ENCODE results near the gene KIF5C.
"Not testable (repeated sequence)": the region's sequence is repeated elsewhere in the genome, so short reads cannot be mapped to it uniquely, and the experiment has no call there.

The KIF5C gene

DNA sequence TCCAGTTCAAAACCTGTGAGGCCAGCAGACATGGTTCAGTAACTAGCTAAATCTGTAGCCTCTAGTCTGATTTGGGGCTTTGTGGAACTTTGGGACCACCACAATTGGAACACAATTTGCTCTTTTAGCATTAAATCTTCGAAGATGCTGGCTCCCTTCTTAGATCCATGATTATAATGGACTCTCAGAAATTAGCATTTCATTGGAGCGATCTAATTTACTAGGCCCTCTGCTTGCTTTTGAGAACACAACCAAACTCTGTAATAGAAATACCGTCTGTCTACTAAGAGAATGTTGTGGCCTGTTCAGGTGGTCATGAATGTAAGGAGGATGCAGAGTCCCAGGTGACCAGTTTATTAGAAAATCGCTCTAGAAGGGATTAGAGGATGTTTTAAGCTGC, 93.3 kb downstream of the KIF5C start:
- FAIRE-seq: no peak

DNA sequence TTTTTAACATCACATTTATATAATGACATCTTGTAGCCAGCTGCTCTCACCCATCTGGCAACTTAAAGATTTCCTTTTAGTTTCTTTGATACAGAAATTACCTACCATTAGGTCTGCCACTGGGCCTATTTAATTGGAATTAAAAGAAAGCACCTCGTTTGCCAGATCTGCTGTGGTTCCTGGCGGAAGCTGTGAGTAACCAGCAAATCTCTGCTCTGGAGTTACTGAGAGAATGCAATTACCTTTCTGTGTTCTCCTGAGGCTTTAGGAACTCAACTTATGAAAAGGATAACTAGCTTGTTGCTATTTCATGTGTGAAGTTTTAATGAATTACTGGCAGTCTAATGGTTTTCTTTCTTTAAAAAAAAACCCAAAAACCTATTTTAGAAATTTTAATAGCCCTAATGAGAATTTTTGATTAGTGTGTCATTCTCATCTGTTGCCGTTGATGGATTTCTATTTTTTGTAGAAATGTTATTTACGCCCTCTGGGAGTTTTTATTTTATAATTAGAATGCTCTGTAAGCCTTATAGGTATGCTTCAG, 93.8 kb downstream of the KIF5C start:
- no peak for FAIRE-seq

- FAIRE-seq: no peak
These were observed 94.6 kb downstream of the KIF5C start for GRCh38 chr2:148969659-148970061.

GRCh38 chr2:148970385-148970784, 95.4 kb downstream of the KIF5C start:
- FAIRE-seq: no peak

DNA sequence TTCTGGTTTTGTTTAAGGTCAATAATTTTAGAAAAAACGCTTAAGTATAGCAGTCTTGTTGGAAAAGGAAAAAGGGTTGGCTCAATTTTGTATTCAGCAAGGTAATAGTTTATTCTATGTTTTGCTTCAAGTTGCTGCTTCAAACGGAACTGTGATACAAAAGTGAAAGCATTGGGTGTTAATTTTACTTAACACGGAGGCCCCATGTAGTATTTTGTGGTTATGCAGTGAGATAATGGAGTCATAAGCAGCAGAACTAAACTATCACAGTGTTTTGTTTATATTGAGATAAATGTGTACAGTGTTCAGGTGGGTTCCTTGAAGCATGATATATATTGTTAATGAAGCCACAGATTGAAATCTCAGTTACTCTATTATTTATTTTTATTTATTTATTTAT, 96.5 kb downstream of the KIF5C start:
- no peak for FAIRE-seq

DNA sequence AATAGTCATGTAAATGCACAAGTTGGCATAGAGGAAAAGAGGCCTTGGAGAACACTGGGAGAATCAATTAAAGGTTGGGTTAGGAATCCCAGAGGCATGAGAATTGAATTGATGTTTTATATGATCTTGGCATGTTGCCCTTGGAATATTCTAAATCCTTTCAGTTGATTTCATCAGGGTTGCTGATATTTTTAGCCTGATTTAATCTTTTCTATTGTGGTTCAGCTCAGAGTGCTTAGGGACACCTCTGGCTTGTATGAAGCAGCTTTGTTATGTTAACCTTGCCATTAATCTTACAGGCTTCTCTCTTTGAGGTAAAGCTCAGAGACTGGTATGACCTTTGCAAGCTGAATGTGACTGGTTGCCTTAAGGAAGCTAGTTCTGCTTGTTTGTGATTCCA, 99.1 kb downstream of the KIF5C start:
- no peak for FAIRE-seq

DNA sequence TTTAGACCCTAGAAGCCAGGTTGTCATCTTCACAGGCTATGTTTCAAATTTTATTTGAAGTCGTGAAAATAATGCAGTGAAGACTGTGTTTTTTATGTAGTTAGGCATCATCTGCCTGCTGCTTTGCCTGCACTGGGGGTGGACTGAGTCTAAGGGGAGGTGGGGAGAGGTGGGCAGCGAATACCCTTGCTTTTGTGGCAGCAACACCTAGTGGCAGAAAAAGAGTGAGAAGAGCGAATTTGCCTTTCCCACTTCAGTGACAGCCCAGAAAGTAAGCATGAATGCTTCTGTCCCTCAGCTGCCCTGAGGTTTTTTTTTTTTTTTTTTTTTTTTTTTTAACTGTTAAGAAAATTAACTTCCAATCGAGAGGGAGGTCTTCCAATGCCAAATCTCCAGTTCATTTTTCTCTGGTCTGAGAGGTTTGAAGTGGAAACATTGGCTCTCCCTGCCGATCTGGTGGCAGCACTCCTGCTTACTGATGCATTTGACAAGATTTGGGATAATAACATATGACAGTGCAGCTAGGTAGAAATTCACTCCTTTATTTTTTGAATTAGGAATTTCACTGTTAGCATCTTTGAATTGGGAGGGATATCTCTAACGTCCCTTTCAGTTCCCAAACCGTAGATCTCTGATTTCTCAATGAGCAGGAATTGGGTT, 103.1 kb downstream of the KIF5C start:
- no peak for FAIRE-seq

DNA sequence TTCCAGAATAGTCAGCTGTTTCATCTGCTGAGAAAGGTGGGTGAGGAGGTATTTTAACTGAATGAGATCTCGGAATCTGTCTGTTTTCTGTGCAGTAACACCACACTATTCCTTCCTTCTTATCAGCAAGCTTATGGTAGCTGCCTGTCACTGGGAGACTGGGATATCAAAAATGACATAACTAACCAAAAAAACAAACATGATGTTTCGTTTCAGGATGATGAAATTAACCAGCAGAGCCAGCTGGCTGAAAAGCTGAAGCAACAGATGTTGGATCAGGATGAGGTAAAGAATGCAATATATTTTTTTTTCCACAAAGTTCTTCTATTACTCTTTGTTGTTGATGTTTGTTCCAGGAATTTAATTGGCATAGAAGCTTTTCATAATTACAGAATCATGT, 103.7 kb downstream of the KIF5C start:
- FAIRE-seq: no peak

GRCh38 chr2:148979164-148979918, 104.3 kb downstream of the KIF5C start:
- FAIRE-seq: no peak

DNA sequence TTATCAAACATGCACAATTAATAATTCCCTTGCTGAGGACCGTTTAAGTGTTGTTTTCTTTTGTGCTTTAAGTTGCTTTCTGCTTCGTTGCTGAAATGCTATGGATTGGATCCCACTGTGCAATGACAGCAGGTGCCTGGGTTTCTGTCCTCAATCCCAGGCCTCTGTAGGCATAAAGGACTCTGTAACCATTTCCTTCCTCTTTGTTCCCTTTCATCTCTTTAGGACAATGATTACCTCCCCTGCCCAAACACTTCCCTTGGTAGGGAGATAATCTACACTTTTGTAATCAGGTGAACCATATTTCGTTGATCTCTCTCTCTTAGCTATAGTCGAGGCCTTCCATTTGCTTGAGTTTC, 104.9 kb downstream of the KIF5C start:
- no peak for FAIRE-seq

DNA sequence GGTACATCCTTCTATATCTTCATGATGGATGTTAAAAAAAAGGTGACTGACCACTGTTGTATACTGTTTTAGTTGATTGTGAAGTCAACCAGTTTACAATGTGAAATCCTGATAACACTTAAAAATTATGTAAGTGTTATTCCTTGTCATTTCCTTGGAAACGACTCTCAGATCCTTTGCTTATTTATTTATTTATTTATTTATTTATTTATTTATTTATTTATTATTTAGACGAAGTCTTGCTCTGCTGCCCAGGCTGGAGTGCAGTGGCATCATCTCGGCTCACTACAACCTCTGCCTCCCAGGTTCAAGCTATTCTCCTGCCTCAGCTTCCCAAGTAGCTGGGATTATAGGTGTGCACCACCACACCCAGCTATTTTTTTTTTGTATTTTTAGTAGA, 105.5 kb downstream of the KIF5C start:
- not testable (repeated sequence) for FAIRE-seq

DNA sequence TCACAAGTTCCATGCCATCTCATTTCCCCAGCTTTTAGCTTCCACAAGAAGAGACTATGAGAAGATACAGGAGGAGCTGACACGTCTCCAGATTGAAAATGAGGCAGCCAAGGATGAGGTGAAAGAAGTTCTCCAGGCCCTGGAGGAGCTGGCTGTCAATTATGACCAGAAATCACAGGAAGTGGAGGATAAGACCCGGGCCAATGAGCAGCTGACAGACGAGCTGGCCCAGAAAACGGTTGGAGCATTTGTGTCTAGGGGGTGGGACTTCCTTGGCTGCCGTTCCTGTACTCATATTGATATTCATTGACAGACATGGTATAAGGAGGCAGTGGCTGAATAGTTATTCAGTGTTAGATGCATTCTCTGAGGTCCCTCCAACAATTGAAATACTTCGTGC, 106.3 kb downstream of the KIF5C start:
- no peak for FAIRE-seq

DNA sequence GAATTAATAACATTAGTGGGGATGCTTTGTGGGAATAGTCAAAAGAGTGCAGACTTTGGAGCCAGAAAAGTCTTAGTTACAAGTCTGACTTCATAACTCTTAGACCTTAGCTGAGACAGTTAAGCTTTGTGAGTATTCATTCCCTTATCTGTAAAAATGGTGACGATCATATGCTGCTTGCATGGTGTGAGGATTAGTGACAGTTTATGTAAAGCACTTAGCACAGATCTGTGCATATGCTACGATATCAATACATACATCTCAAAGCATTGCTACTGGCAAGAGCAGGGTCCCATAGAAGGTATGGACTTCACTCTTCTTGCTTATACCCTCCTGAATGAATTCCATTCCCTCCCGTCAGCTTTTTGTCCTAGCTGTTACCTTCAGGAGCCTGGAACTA, 106.8 kb downstream of the KIF5C start:
- FAIRE-seq: no peak

DNA sequence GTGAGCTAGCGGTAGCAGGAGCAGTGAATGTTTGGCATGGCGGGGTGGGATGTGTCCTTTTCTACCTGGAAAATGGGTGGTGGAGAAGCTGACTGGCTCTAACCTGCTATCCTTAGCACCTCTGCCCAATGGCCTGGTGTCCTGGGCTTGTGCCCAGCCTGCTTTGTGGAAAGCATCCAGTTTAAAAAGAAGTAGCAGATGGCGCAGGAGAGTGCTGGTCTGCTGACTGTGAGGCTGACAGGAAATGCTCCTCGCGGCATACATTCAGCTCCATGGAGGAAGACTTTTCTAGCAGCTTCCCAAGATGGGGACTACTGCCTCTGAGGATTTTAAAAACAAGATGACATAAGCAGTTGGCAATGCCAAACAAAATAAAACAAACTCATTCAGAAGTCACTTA, 107.3 kb downstream of the KIF5C start:
- no peak for FAIRE-seq

- no peak for FAIRE-seq
These were observed 108.9 kb downstream of the KIF5C start for GRCh38 chr2:148983896-148984295.

GRCh38 chr2:148984449-148984848, 109.4 kb downstream of the KIF5C start:
- no peak for FAIRE-seq

- FAIRE-seq: no peak
These were observed 112.3 kb downstream of the KIF5C start for GRCh38 chr2:148987286-148987685.

DNA sequence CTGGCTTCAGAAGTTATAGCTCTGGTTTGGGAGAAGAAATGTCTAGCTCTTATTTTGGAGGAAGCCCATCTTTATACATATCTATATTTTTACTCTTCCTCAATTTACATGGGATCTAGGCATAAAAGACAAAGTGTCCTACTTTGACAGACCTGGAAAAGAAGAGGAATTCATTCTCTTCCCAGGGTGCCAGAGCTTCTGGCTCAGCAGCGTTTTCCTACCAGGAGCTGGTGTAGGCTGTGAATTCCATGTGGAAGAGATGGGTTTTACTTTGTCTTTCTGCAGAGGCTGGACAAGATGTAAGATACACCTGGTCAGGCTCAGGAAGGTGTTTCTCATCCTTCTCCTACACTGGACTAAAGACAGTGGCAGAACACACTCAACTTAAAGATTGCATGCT, 113.3 kb downstream of the KIF5C start:
- FAIRE-seq: no peak

GRCh38 chr2:148989882-148990493, 115.0 kb downstream of the KIF5C start:
- FAIRE-seq: peak; percentile 80

GRCh38 chr2:148990968-148991367, 115.9 kb downstream of the KIF5C start:
- FAIRE-seq: no peak

GRCh38 chr2:148992448-148992847, 117.4 kb downstream of the KIF5C start:
- no peak for FAIRE-seq

GRCh38 chr2:148993351-148993750, 118.3 kb downstream of the KIF5C start:
- FAIRE-seq: no peak

DNA sequence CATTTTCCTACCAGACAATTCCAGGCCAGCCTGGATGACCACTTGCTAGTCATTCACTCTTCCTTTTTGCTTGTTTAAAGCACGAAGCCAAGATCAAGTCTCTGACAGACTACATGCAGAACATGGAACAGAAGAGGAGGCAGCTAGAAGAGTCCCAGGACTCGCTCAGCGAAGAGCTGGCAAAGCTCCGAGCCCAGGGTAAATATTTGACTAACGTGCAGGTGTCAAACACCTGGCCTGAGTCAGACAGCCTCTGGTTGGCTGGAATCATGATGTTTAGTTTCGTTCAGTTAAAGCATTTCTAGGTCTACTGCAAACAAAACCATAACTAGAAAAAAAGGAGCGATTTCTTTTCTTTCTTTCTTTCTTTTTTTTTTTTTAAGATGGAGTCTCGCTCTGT, 119.3 kb downstream of the KIF5C start:
- FAIRE-seq: no peak

DNA sequence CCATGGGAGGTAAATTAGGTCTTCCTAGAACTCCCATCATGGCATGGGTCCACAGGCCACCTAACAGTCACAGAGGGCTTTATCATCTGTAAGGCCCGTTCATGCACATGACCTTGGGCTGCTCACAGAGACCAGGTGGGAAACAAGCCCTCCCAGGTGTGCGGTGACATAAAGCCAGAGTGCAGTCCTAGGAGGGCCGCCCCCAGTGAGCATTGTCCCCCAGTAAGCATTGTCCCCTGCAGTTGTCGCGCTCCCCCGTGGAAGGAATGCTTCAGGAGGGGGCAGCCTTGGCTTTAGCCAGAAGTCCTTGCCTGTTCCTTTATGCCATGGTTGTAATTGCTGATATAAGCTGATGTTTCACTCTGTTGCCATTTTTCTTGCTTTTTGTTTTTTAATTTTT, 121.8 kb downstream of the KIF5C start:
- FAIRE-seq: no peak
